NT2/D1 (cell line): ENCODE results near the gene UBL3.

ENCODE experiments used
- DNase-seq: peaks from one replicate; pipeline ENCODE4 v3.0.0-alpha.2; 2011; ENCODE audit warnings: low read depth, low spot score
- H3K27me3 ChIP-seq: 2 replicates; pipeline ENCODE4 v1.6.0; 2011; ENCODE audit warnings: mild to moderate bottlenecking; ENCODE audit not compliant: insufficient read length, insufficient read depth
- H3K36me3 ChIP-seq: 2 replicates; pipeline ENCODE4 v1.6.1; 2011; ENCODE audit warnings: mild to moderate bottlenecking, low read length, mixed read lengths; ENCODE audit not compliant: insufficient read depth, insufficient read length
- H3K4me1 ChIP-seq: 2 replicates; pipeline ENCODE4 v1.5.1; 2011; ENCODE audit not compliant: insufficient read depth, insufficient read length
- H3K4me3 ChIP-seq: 2 replicates; pipeline ENCODE4 v1.5.1; 2011; ENCODE audit warnings: low read depth; ENCODE audit not compliant: insufficient read length
- H3K9ac ChIP-seq: 2 replicates; pipeline ENCODE4 v1.6.0; 2011; ENCODE audit warnings: low read depth; ENCODE audit not compliant: insufficient read length
- H3K9me3 ChIP-seq: 2 replicates; pipeline ENCODE4 v1.5.1; 2011; ENCODE audit warnings: mild to moderate bottlenecking, low read length; ENCODE audit not compliant: insufficient read depth
- SUZ12 ChIP-seq: IDR thresholded peaks from 2 replicates; pipeline ENCODE4 v1.6.1; 2011; ENCODE audit not compliant: insufficient read length, insufficient read depth; ENCODE audit errors: extremely low read depth
- YY1 ChIP-seq: IDR thresholded peaks from 2 replicates; pipeline ENCODE4 v1.6.1; 2011; ENCODE audit not compliant: insufficient read length, insufficient read depth
- ZNF274 ChIP-seq: IDR thresholded peaks from 2 replicates; pipeline ENCODE4 v1.6.1; 2011; ENCODE audit warnings: mild to moderate bottlenecking, low read depth, low read length

Gene UBL3

GRCh38 chr13:29877456-29878078 lies 27.1 kb upstream of the UBL3 start:
- no peak for TF ChIP-seq ZNF274
- no peak for TF ChIP-seq YY1
- no peaks in the 10 kb centered on the region for H3K36me3 ChIP-seq
- no peak overlapping the region for H3K4me3 ChIP-seq
- H3K4me1 ChIP-seq = no peaks in the 10 kb centered on the region
- no peaks in the 10 kb centered on the region for H3K9me3 ChIP-seq
- DNase-seq = no peak
- H3K27me3 ChIP-seq = no peaks in the 10 kb centered on the region
- no peak overlapping the region for H3K9ac ChIP-seq

GRCh38 chr13:29875646-29876045 lies 25.2 kb upstream of the UBL3 start:
- no peaks in the 10 kb centered on the region for H3K36me3 ChIP-seq
- H3K4me3 ChIP-seq = no peak overlapping the region
- H3K9ac ChIP-seq = no peak overlapping the region
- H3K9me3 ChIP-seq = no peaks in the 10 kb centered on the region
- TF ChIP-seq ZNF274 = no peak
- TF ChIP-seq SUZ12 = no peak
- TF ChIP-seq YY1 = no peak
- no peaks in the 10 kb centered on the region for H3K4me1 ChIP-seq
- H3K27me3 ChIP-seq = no peaks in the 10 kb centered on the region
- no peak for DNase-seq

GRCh38 chr13:29868581-29868980 lies 18.2 kb upstream of the UBL3 start:
- TF ChIP-seq ZNF274 (no peak), YY1 (no peak), SUZ12 (no peak)
- Histone ChIP-seq H3K4me3 (no peak overlapping the region), H3K36me3 (no peaks in the 10 kb centered on the region), H3K9ac (no peak overlapping the region), H3K4me1 (no peaks in the 10 kb centered on the region), H3K9me3 (no peaks in the 10 kb centered on the region), H3K27me3 (no peaks in the 10 kb centered on the region)
- DNase-seq = no peak

GRCh38 chr13:29865934-29866333 lies 15.5 kb upstream of the UBL3 start:
- no peaks in the 10 kb centered on the region for H3K9me3 ChIP-seq
- H3K4me1 ChIP-seq = no peaks in the 10 kb centered on the region
- H3K4me3 ChIP-seq = no peak overlapping the region
- H3K9ac ChIP-seq = no peak overlapping the region
- H3K36me3 ChIP-seq = no peaks in the 10 kb centered on the region
- TF ChIP-seq YY1 = no peak
- no peak for TF ChIP-seq SUZ12
- TF ChIP-seq ZNF274 = no peak
- no peaks in the 10 kb centered on the region for H3K27me3 ChIP-seq
- DNase-seq = no peak

- no peaks in the 10 kb centered on the region for H3K4me1 ChIP-seq
- TF ChIP-seq YY1 (no peak), ZNF274 (no peak), SUZ12 (no peak)
- DNase-seq = no peak
- H3K36me3 ChIP-seq = no peaks in the 10 kb centered on the region
- H3K27me3 ChIP-seq = no peaks in the 10 kb centered on the region
- no peak overlapping the region for H3K4me3 ChIP-seq
- H3K9ac ChIP-seq = no peak overlapping the region
- H3K9me3 ChIP-seq = no peaks in the 10 kb centered on the region
These were observed 11.3 kb upstream of the UBL3 start for GRCh38 chr13:29861694-29862110.

GRCh38 chr13:29859971-29860370 lies 9.6 kb upstream of the UBL3 start:
- Histone ChIP-seq H3K9ac (no peak overlapping the region), H3K27me3 (no peaks in the 10 kb centered on the region), H3K4me3 (no peak overlapping the region), H3K36me3 (no peaks in the 10 kb centered on the region), H3K9me3 (no peaks in the 10 kb centered on the region), H3K4me1 (no peaks in the 10 kb centered on the region)
- TF ChIP-seq ZNF274 = no peak
- no peak for TF ChIP-seq SUZ12
- no peak for TF ChIP-seq YY1
- DNase-seq = no peak

- TF ChIP-seq ZNF274 (no peak), YY1 (no peak), SUZ12 (no peak)
- H3K4me3 ChIP-seq = no peak overlapping the region
- no peaks in the 10 kb centered on the region for H3K4me1 ChIP-seq
- no peak for DNase-seq
- H3K27me3 ChIP-seq = no peaks in the 10 kb centered on the region
- no peaks in the 10 kb centered on the region for H3K9me3 ChIP-seq
- H3K9ac ChIP-seq = no peak overlapping the region
- H3K36me3 ChIP-seq = no peaks in the 10 kb centered on the region
These were observed 8.2 kb upstream of the UBL3 start for GRCh38 chr13:29858667-29859066.

- Histone ChIP-seq H3K9me3 (no peaks in the 10 kb centered on the region), H3K9ac (no peak overlapping the region), H3K4me1 (no peaks in the 10 kb centered on the region), H3K4me3 (no peak overlapping the region), H3K27me3 (no peaks in the 10 kb centered on the region), H3K36me3 (no peaks in the 10 kb centered on the region)
- no peak for DNase-seq
- TF ChIP-seq YY1 = no peak
- TF ChIP-seq SUZ12 = no peak
- no peak for TF ChIP-seq ZNF274
These were observed 7.8 kb upstream of the UBL3 start for GRCh38 chr13:29858231-29858630.
